ENCODE results near the gene CHRNA4. TPM values are rescaled to one million over a fixed set of nuclear protein-coding genes. Genes with fewer than 3 reads are reported as not detected.

CHRNA4 gene
- total RNA-seq, 2 donors from 2014 or later = 0.46 TPM; not detected in 1

GRCh38 chr20:63325021-63325471, 36.1 kb downstream of the CHRNA4 start:
- no peaks in the 10 kb centered on the region for H3K36me3 ChIP-seq (ENCODE audit: control insufficient read depth, insufficient read depth, low read length)
- peaks cover 7% of the 10 kb centered on the region for H3K27me3 ChIP-seq (ENCODE audit: control insufficient read depth, insufficient read depth, low read length, poor library complexity, severe bottlenecking)
- no peaks in the 10 kb centered on the region for H3K27me3 Mint-ChIP-seq (ENCODE audit: insufficient read depth)
- H3K9ac ChIP-seq (ENCODE audit: extremely low read depth, low read length, poor library complexity, severe bottlenecking) = no peak overlapping the region
- TF ChIP-seq CTCF (conservative IDR thresholded peaks at IDR 0.05) = no peak
- peaks cover 4% of the 10 kb centered on the region for H3K9me3 Mint-ChIP-seq
- H3K27ac ChIP-seq (ENCODE audit: low read depth, low read length) = no peak overlapping the region
- DNase-seq = no peak
- no peaks in the 10 kb centered on the region for H3K4me1 Mint-ChIP-seq
- no peaks in the 10 kb centered on the region for H3K36me3 Mint-ChIP-seq (ENCODE audit: low read depth)
- peaks cover 5% of the 10 kb centered on the region for H3K9me3 ChIP-seq (ENCODE audit: control insufficient read depth, low read length)
- no peaks in the 10 kb centered on the region for H3K4me1 ChIP-seq (ENCODE audit: control insufficient read depth, insufficient read depth, low read length)
- H3K4me3 Mint-ChIP-seq = no peak overlapping the region
- no peak overlapping the region for H3K4me3 ChIP-seq (ENCODE audit: low read length)
- no peak overlapping the region for H3K27ac Mint-ChIP-seq
- WGBS, 2 experiments (ENCODE audit: insufficient coverage in 1 of 2, insufficient read length in 1 of 2) = 83 to 86% methylated on average over 1 to 10 of the region's 10 CpGs

- Histone ChIP-seq H3K36me3 (ENCODE audit: control insufficient read depth, insufficient read depth, low read length) (no peaks in the 10 kb centered on the region), H3K27ac (ENCODE audit: low read depth, low read length) (no peak overlapping the region), H3K4me1 (ENCODE audit: control insufficient read depth, insufficient read depth, low read length) (no peaks in the 10 kb centered on the region), H3K4me3 (ENCODE audit: low read length) (no peak overlapping the region), H3K9ac (ENCODE audit: extremely low read depth, low read length, poor library complexity, severe bottlenecking) (no peak overlapping the region), H3K9me3 (ENCODE audit: control insufficient read depth, low read length) (peaks cover 5% of the 10 kb centered on the region), H3K27me3 (ENCODE audit: control insufficient read depth, insufficient read depth, low read length, poor library complexity, severe bottlenecking) (peaks cover 7% of the 10 kb centered on the region)
- Mint-ChIP-seq H3K4me3 (no peak overlapping the region), H3K27me3 (ENCODE audit: insufficient read depth) (no peaks in the 10 kb centered on the region), H3K4me1 (no peaks in the 10 kb centered on the region), H3K27ac (no peak overlapping the region), H3K9me3 (peaks cover 4% of the 10 kb centered on the region), H3K36me3 (ENCODE audit: low read depth) (no peaks in the 10 kb centered on the region)
- no peak for DNase-seq
- WGBS, 2 experiments (ENCODE audit: insufficient coverage in 1 of 2, insufficient read length in 1 of 2) = 81 to 90% methylated on average over 14 to 18 of the region's 18 CpGs
- peak; percentile 39 for TF ChIP-seq CTCF (conservative IDR thresholded peaks at IDR 0.05)
These were observed 37.7 kb downstream of the CHRNA4 start for GRCh38 chr20:63323357-63323981.

GRCh38 chr20:63322933-63323273, 38.2 kb downstream of the CHRNA4 start:
- Histone ChIP-seq H3K27ac (ENCODE audit: low read depth, low read length) (no peak overlapping the region), H3K4me1 (ENCODE audit: control insufficient read depth, insufficient read depth, low read length) (no peaks in the 10 kb centered on the region), H3K9me3 (ENCODE audit: control insufficient read depth, low read length) (peaks cover 5% of the 10 kb centered on the region), H3K4me3 (ENCODE audit: low read length) (no peak overlapping the region), H3K36me3 (ENCODE audit: control insufficient read depth, insufficient read depth, low read length) (no peaks in the 10 kb centered on the region), H3K9ac (ENCODE audit: extremely low read depth, low read length, poor library complexity, severe bottlenecking) (no peak overlapping the region), H3K27me3 (ENCODE audit: control insufficient read depth, insufficient read depth, low read length, poor library complexity, severe bottlenecking) (peaks cover 7% of the 10 kb centered on the region)
- WGBS, 2 experiments (ENCODE audit: insufficient coverage in 1 of 2, insufficient read length in 1 of 2) = 83% methylated on average over 9 to 15 of the region's 15 CpGs
- no peaks in the 10 kb centered on the region for H3K4me1 Mint-ChIP-seq
- no peak for TF ChIP-seq CTCF (conservative IDR thresholded peaks at IDR 0.05)
- no peak for DNase-seq
- H3K4me3 Mint-ChIP-seq = no peak overlapping the region
- H3K27me3 Mint-ChIP-seq (ENCODE audit: insufficient read depth) = no peaks in the 10 kb centered on the region
- H3K36me3 Mint-ChIP-seq (ENCODE audit: low read depth) = no peaks in the 10 kb centered on the region
- H3K9me3 Mint-ChIP-seq = peaks cover 4% of the 10 kb centered on the region
- H3K27ac Mint-ChIP-seq = no peak overlapping the region
